Testis (tissue), 3 donors: ENCODE results near the gene ECI1. TPM values are rescaled to one million over a fixed set of nuclear protein-coding genes. Genes with fewer than 3 reads are reported as not detected.

ENCODE experiments used
- DNase-seq: peaks from one replicate; pipeline ENCODE4 v3.0.0-alpha.2; 2019
- H3K27ac ChIP-seq, 2 donors: fragments of 200-600 bp; sonication (generic); one replicate each; pipeline ENCODE4 v1.5.1; 2019
- H3K27me3 ChIP-seq: fragments of 200-600 bp; sonication (generic); one replicate; pipeline ENCODE4 v1.5.1; 2019
- H3K36me3 ChIP-seq: fragments of 200-600 bp; sonication (generic); one replicate; pipeline ENCODE4 v1.5.1; 2017; ENCODE audit warnings: low read depth; ENCODE audit errors: missing control alignments
- H3K4me1 ChIP-seq: fragments of 200-600 bp; sonication (generic); one replicate; pipeline ENCODE4 v1.5.1; 2019
- H3K4me3 ChIP-seq, 2 donors: fragments of 200-600 bp; sonication (generic); one replicate each; pipeline ENCODE4 v1.5.1; 2017 to 2019
- H3K9me3 ChIP-seq: fragments of 200-600 bp; sonication (generic); one replicate; pipeline ENCODE4 v1.5.1; 2017
- POLR2A ChIP-seq: fragments of 450-650 bp; IDR thresholded peaks from one replicate; pipeline ENCODE4 v1.6.1; 2017; ENCODE audit warnings: antibody characterized with exemption, mild to moderate bottlenecking, moderate library complexity
- WGBS, 2 donors: methylation state at CpG; one replicate each; pipeline ENCODE4 v1.1.5; 2018; 5-methylcytosine and 5-hydroxymethylcytosine counted together
- intact Hi-C: fragments of 100-400 bp; cut with DNase I; formaldehyde crosslinking; loops from one replicate; pipeline ENCODE4 v1.15.1; 2023; ENCODE audit warnings: low total_unique reads
- polyA plus RNA-seq: library from polyadenylated mRNA; stranded (reverse); fragments of 350-450 nt; fragmentation: Illumina TruSeq; extraction: RNeasy Lipid Tissue Mini Kit (QIAGEN cat#74804); gene quantifications from one replicate; pipeline ENCODE4 v1.2.3, GENCODE V29; 2014; ENCODE audit warnings: low read depth, low replicate concordance; ENCODE audit not compliant: insufficient read depth
- total RNA-seq, 2 donors: library from RNA; depleted of rRNA; stranded (reverse); fragments of >200 nt; gene quantifications; one replicate each; pipeline ENCODE4 v1.2.3, GENCODE V29; 2016
- TF ChIP-seq, protein P1 (sequence below), 3 experiments: fragments of 450-650 bp in 2 of 3; fragments of 200-600 bp in 1 of 3; sonication (generic) in 1 of 3; IDR thresholded peaks; one replicate each; pipeline ENCODE4 v1.5.1; 2016 to 2019; ENCODE audit warnings: antibody characterized with exemption in 3 of 3, mild to moderate bottlenecking in 2 of 3, moderate library complexity in 1 of 3

The ECI1 gene
- total and polyA plus RNA-seq, 3 donors from 2014 or later: 25.5 to 39.0 (median 36.1) TPM

DNA sequence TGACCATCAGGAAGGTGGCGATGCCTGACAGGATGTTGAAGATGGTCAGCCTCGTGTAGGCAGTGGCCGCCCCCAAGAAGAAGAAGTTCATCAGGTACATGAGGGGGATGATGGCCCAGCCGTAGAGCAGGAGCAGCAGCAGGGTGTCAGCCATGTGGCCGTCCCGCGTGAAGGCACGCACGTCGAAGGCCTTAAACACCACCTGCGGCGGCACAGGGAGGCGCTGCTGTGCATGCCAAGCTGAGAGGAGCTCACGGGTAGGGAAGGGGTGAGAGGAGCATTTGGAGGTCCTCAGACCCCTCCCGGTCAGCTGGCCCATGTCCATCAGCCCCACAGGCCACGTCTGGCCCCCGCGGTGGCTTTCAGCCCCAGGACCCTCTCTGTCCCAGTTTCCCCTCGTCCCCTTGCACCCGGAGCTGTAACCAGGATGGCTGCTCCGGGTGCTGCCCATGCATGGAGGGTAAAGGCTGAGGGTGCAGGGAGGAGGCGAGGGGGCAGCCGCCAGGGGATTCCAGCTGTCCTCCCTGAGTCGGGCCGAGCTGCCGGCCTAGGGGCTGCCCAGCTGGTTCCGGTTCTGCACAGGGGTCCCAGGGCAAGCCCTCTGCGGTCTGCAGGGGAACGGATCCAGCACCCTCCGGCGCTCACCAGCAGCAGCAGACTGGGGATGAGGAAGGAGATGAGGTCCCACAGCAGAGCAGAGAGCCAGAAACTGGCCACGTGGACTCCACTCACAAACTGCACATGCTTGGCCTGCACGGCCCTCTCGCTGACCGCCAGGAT, 33.6 kb upstream of the ECI1 start:
- WGBS, 2 donors: 89 to 91% methylated on average over 27 to 35 of the region's 35 CpGs
- Histone ChIP-seq H3K4me1 (no peaks in the 10 kb centered on the region), H3K27ac (no peak overlapping the region), H3K36me3 (no peaks in the 10 kb centered on the region), H3K4me3 (no peak overlapping the region), H3K27me3 (no peaks in the 10 kb centered on the region), H3K9me3 (no peaks in the 10 kb centered on the region)
- intact Hi-C loops: no loop called here
- DNase-seq: no peak
- TF ChIP-seq, protein P1, sequence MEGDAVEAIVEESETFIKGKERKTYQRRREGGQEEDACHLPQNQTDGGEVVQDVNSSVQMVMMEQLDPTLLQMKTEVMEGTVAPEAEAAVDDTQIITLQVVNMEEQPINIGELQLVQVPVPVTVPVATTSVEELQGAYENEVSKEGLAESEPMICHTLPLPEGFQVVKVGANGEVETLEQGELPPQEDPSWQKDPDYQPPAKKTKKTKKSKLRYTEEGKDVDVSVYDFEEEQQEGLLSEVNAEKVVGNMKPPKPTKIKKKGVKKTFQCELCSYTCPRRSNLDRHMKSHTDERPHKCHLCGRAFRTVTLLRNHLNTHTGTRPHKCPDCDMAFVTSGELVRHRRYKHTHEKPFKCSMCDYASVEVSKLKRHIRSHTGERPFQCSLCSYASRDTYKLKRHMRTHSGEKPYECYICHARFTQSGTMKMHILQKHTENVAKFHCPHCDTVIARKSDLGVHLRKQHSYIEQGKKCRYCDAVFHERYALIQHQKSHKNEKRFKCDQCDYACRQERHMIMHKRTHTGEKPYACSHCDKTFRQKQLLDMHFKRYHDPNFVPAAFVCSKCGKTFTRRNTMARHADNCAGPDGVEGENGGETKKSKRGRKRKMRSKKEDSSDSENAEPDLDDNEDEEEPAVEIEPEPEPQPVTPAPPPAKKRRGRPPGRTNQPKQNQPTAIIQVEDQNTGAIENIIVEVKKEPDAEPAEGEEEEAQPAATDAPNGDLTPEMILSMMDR (IDR thresholded peaks at IDR 0.05): no peak

DNA sequence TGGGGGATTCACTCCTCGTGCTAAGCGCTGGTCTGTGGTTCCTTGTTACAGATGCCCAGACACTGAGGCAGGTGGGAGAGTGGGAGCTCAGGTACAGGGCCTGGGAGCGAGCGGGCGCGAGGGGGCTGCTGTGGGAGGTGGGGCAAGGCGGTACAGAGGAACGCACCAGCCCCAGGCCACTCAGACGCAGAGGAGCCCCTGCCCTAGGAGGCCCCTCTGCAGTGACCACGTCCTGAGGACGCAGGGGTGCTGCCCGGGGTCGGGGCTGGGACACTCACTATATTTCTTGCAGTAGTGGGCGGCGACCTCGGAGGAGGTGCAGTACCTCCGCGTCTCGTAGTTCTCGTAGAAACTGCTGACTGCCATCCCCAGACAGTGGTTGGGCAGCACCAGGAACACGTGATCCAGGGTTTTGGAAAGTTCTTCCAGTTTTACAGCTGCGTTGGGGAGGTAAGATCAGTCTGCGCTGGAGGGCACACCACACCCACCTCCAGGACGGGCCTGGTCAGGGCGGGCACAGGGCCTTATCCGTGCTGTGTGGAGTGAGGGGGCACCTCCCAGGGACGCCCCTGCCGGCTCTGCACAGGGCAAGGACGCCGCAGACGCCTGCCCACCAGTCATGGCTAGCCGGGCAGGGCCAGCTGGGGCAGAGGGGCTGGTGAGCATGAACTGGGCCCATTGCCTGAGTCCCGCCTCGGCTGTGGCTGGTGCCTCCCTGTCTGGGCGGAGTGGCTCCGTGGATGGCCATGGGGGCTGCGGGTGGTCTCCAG, 32.8 kb upstream of the ECI1 start:
- Histone ChIP-seq H3K36me3 (no peaks in the 10 kb centered on the region), H3K27ac (no peak overlapping the region), H3K9me3 (no peaks in the 10 kb centered on the region), H3K4me1 (no peaks in the 10 kb centered on the region), H3K4me3 (no peak overlapping the region), H3K27me3 (no peaks in the 10 kb centered on the region)
- WGBS, 2 donors: 90 to 94% methylated on average over 10 to 31 of the region's 37 CpGs
- no peak for DNase-seq
- intact Hi-C loops: no loop called here
- TF ChIP-seq, protein P1 (IDR thresholded peaks at IDR 0.05): no peak
- no peak for TF ChIP-seq POLR2A

DNA sequence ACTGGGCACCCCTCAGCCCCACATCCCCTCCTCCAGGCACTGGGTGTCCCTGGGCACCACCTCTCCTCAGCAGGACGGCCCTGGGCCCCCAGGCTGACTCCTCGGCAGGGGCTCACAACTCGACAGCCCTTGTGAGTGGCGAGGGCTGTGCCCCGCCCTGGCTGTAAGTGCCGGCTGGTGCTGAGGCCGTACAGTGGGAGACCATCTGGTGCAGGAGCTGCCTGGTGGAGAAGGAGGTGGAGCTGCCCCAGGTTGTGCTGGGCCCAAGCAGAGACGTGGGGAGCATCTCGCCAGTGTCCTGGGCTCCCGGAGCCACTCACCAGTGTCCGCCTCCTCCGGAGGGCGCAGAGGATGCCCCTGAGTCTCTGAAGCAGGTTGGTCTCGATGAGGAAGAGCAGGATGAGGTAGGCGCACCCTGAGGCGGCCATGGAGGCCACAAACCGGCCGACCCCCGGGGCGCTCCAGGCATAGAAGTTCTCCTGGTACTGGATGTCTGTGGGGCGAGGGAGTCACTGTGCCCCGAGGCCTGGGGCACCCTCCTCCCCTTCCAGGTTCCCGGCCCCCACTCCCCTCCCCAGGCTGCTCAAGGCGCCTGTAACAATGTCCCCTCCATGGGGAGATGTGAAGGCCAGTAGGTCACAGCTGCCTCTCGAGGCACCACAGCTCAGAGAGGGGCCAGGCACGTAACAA, 31.6 kb upstream of the ECI1 start:
- 91 to 96% methylated on average over 16 to 26 of the region's 26 CpGs for WGBS, 2 donors
- Histone ChIP-seq H3K27ac (no peak overlapping the region), H3K27me3 (no peaks in the 10 kb centered on the region), H3K4me3 (no peak overlapping the region), H3K9me3 (no peaks in the 10 kb centered on the region), H3K36me3 (no peaks in the 10 kb centered on the region), H3K4me1 (no peaks in the 10 kb centered on the region)
- intact Hi-C loops: no loop called here
- no peak for DNase-seq
- TF ChIP-seq, protein P1 (IDR thresholded peaks at IDR 0.05): no peak
- TF ChIP-seq POLR2A: no peak

DNA sequence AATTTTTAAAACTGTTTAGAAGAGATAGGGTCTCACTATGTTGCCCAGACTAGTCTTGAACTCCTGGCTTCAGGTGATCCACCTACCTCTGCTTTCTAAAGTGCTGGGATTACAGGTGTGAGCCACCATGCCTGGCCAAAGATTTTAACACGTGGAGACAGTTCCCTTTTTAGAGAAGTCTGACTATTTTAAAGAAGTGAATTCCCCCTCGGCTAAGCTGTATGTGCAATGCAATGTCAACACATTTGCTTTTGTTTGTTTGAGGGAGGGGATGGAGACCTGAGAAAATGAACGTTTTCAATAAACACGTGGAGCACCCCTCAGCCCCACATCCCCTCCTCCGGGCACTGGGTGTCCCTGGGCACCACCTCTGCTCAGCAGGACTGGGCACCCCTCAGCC, 30.9 kb upstream of the ECI1 start:
- DNase-seq: no peak
- H3K9me3 ChIP-seq: no peaks in the 10 kb centered on the region
- intact Hi-C loops: no loop called here
- H3K27ac ChIP-seq: no peak overlapping the region
- TF ChIP-seq, protein P1 (IDR thresholded peaks at IDR 0.05): no peak
- no peak for TF ChIP-seq POLR2A
- no peaks in the 10 kb centered on the region for H3K27me3 ChIP-seq
- 74 to 92% methylated on average over 5 of the region's 5 CpGs for WGBS, 2 donors
- no peak overlapping the region for H3K4me3 ChIP-seq
- no peaks in the 10 kb centered on the region for H3K36me3 ChIP-seq
- no peaks in the 10 kb centered on the region for H3K4me1 ChIP-seq
